IMR-90 (cell line): ENCODE results near the gene ALDH1B1. TPM values are rescaled to one million over a fixed set of nuclear protein-coding genes. Genes with fewer than 3 reads are reported as not detected.

Experiments used
- ATAC-seq: fragments of 200-7000 bp; cut with Tn5 transposase; 2 replicates; pipeline ENCODE4 v1.9.1; 2020; ENCODE audit warnings: low read depth, mild to moderate bottlenecking, moderate library complexity
- BruUV-seq: library from RNA; stranded (reverse); fragments of 400-500 nt; replicated peaks from 2 replicates; lab custom pipeline; 2021; lab: Mats Ljungman, UMichigan
- CTCF ChIA-PET: fragments of 300-600 bp; formaldehyde crosslinking; extraction: SDS; loops from one replicate; lab custom pipeline; 2021; ENCODE audit warnings: antibody characterized with exemption; lab: Yijun Ruan, JAX
- POLR2A ChIA-PET: fragments of 300-600 bp; sonication (Branson Sonifier 250); formaldehyde crosslinking; loops from one replicate; lab custom pipeline; 2022; ENCODE audit warnings: antibody characterized with exemption; ENCODE audit not compliant: unreplicated experiment; lab: Charles Lee
- DNase-seq: peaks from one replicate; pipeline ENCODE4 v3.0.0; 2013
- H2AFZ ChIP-seq: replicated peaks from 2 replicates; pipeline ENCODE3; 2013; ENCODE audit warnings: low read length, mild to moderate bottlenecking; ENCODE audit not compliant: poor library complexity
- H2AK5ac ChIP-seq: 2 replicates; pipeline ENCODE4 v1.6.1; 2013; ENCODE audit warnings: low read depth, low read length, inconsistent platforms
- H2AK9ac ChIP-seq: replicated peaks from 2 replicates; pipeline ENCODE3; 2013; ENCODE audit warnings: mild to moderate bottlenecking, low read depth, low read length, moderate library complexity; ENCODE audit not compliant: poor library complexity
- H2BK120ac ChIP-seq: 2 replicates; pipeline ENCODE4 v1.6.1; 2013; ENCODE audit warnings: low read depth, low read length, inconsistent platforms
- H2BK15ac ChIP-seq: 3 replicates; pipeline ENCODE4 v1.6.1; 2013; ENCODE audit warnings: low read depth, low read length, inconsistent platforms
- H2BK20ac ChIP-seq: 2 replicates; pipeline ENCODE4 v1.6.1; 2013; ENCODE audit warnings: low read depth, mild to moderate bottlenecking, inconsistent platforms, low read length, moderate library complexity
- H2BK5ac ChIP-seq: 2 replicates; pipeline ENCODE4 v1.6.1; 2013; ENCODE audit warnings: mild to moderate bottlenecking, low read depth, low read length, inconsistent platforms; ENCODE audit not compliant: poor library complexity, severe bottlenecking
- H3K14ac ChIP-seq: replicated peaks from 2 replicates; pipeline ENCODE4 v1.6.1; 2013; ENCODE audit warnings: low read depth, low read length, inconsistent platforms
- H3K18ac ChIP-seq: 2 replicates; pipeline ENCODE4 v1.6.1; 2013; ENCODE audit warnings: low read depth, low read length, control low read depth
- H3K23ac ChIP-seq: 2 replicates; pipeline ENCODE4 v1.6.1; 2013; ENCODE audit warnings: low read depth, low read length, inconsistent platforms
- H3K27ac ChIP-seq: 2 replicates; pipeline ENCODE4 v1.5.1; 2013; ENCODE audit warnings: mild to moderate bottlenecking, control low read depth, low read length; ENCODE audit not compliant: insufficient read depth
- H3K27me3 ChIP-seq: 2 replicates; pipeline ENCODE4 v1.6.1; 2013; ENCODE audit warnings: low read length; ENCODE audit not compliant: control insufficient read depth, insufficient read depth
- H3K36me3 ChIP-seq: 2 replicates; pipeline ENCODE4 v1.6.1; 2013; ENCODE audit warnings: low read length, mixed read lengths; ENCODE audit not compliant: control insufficient read depth, insufficient read depth
- H3K4ac ChIP-seq: 2 replicates; pipeline ENCODE4 v1.6.1; 2013; ENCODE audit warnings: low read depth, low read length, inconsistent platforms
- H3K4me1 ChIP-seq: 2 replicates; pipeline ENCODE4 v1.6.1; 2013; ENCODE audit warnings: low read length, mixed read lengths; ENCODE audit not compliant: control insufficient read depth, insufficient read depth
- H3K4me2 ChIP-seq: 2 replicates; pipeline ENCODE4 v1.6.1; 2013; ENCODE audit warnings: low read depth, mild to moderate bottlenecking, control low read depth, low read length, moderate library complexity
- H3K4me3 ChIP-seq: 2 replicates; pipeline ENCODE4 v1.5.1; 2013; ENCODE audit warnings: low read depth, mild to moderate bottlenecking, control low read depth, low read length, moderate library complexity; ENCODE audit not compliant: insufficient read depth
- H3K56ac ChIP-seq: 2 replicates; pipeline ENCODE4 v1.6.1; 2013; ENCODE audit warnings: low read length, inconsistent platforms; ENCODE audit not compliant: insufficient read depth; ENCODE audit errors: extremely low read depth
- H3K79me1 ChIP-seq, 2 experiments: 2 replicates each; pipeline ENCODE4 v1.6.1; 2013; ENCODE audit warnings: low read length in 2 of 2, inconsistent platforms in 1 of 2, low read depth in 1 of 2
- H3K9ac ChIP-seq: 2 replicates; pipeline ENCODE4 v1.6.1; 2013; ENCODE audit warnings: low read depth, low read length, control low read depth
- H3K9me1 ChIP-seq: 2 replicates; pipeline ENCODE4 v1.6.1; 2013; ENCODE audit warnings: low read length, inconsistent platforms; ENCODE audit not compliant: insufficient read depth
- H3K9me3 ChIP-seq: 2 replicates; pipeline ENCODE4 v1.6.1; 2013; ENCODE audit warnings: low read length; ENCODE audit not compliant: control insufficient read depth, insufficient read depth
- H4K20me1 ChIP-seq: 2 replicates; pipeline ENCODE4 v1.6.1; 2013; ENCODE audit warnings: low read length, inconsistent platforms; ENCODE audit not compliant: insufficient read depth
- H4K5ac ChIP-seq: 2 replicates; pipeline ENCODE4 v1.6.1; 2013; ENCODE audit warnings: mild to moderate bottlenecking, low read depth, low read length, control low read depth
- H4K8ac ChIP-seq, 2 experiments: 2 replicates each; pipeline ENCODE4 v1.6.1; 2013; ENCODE audit warnings: low read depth in 2 of 2, low read length in 2 of 2, control low read depth in 1 of 2, inconsistent platforms in 1 of 2
- H4K91ac ChIP-seq: 2 replicates; pipeline ENCODE4 v1.6.1; 2013; ENCODE audit warnings: low read depth, low read length, inconsistent platforms; ENCODE audit not compliant: insufficient read depth
- BHLHE40 ChIP-seq: fragments of 150-350 bp; IDR thresholded peaks from 2 replicates; pipeline ENCODE4 v1.6.1; 2016; ENCODE audit warnings: mild to moderate bottlenecking, low read depth, low read length
- CEBPB ChIP-seq: IDR thresholded peaks from 2 replicates; pipeline ENCODE4 v1.6.1; 2012; ENCODE audit warnings: low read depth, low read length, improper control_type of control experiment
- CHD1 ChIP-seq: IDR thresholded peaks from 2 replicates; pipeline ENCODE4 v1.6.1; 2012; ENCODE audit warnings: low read depth, low read length, improper control_type of control experiment
- ELK1 ChIP-seq: fragments of 150-350 bp; IDR thresholded peaks from 2 replicates; pipeline ENCODE4 v1.6.1; 2016; ENCODE audit warnings: low read depth, mild to moderate bottlenecking, low read length, moderate library complexity, borderline replicate concordance
- POLR2A ChIP-seq: IDR thresholded peaks from 2 replicates; pipeline ENCODE4 v1.6.1; 2012; ENCODE audit warnings: mild to moderate bottlenecking, low read depth, low read length
- RAD21 ChIP-seq: IDR thresholded peaks from 2 replicates; pipeline ENCODE4 v1.6.1; 2012; ENCODE audit warnings: low read length, improper control_type of control experiment
- RCOR1 ChIP-seq: IDR thresholded peaks from 2 replicates; pipeline ENCODE4 v1.6.1; 2012; ENCODE audit warnings: mild to moderate bottlenecking, low read length, improper control_type of control experiment; ENCODE audit not compliant: insufficient replicate concordance
- RFX5 ChIP-seq: IDR thresholded peaks from 2 replicates; pipeline ENCODE4 v1.8.0; 2012; ENCODE audit warnings: low read depth, mild to moderate bottlenecking, low read length, moderate library complexity
- SMC3 ChIP-seq: fragments of 150-350 bp; IDR thresholded peaks from 2 replicates; pipeline ENCODE4 v1.6.1; 2016; ENCODE audit warnings: low read depth, mild to moderate bottlenecking, antibody characterized with exemption, low read length, moderate library complexity
- WGBS, 2 experiments: methylation state at CpG; one replicate each; pipeline versions ENCODE4 v1.1.5 to v1.1.7; 2013; ENCODE audit warnings: missing lambda C conversion rate in 2 of 2; ENCODE audit not compliant: insufficient read length in 1 of 2; ENCODE audit errors: extremely low coverage in 2 of 2; 5-methylcytosine and 5-hydroxymethylcytosine counted together
- dilution Hi-C: fragments of 300-500 bp; cut with HindIII; formaldehyde crosslinking; loops from one replicate; pipeline ENCODE4 v1.14.3; 2018; ENCODE audit warnings: low sequenced_read_pairs; ENCODE audit not compliant: unreplicated experiment
- in situ Hi-C: fragments of 300-500 bp; cut with MboI; formaldehyde crosslinking; loops from 3 replicates; pipeline ENCODE4 v1.14.3; 2019; ENCODE audit warnings: low sequenced_read_pairs, inconsistent platforms, mixed read lengths
- intact Hi-C: fragments of 100-400 bp; cut with micrococcal nuclease; formaldehyde crosslinking; loops from 2 replicates; pipeline ENCODE4 v1.10.0; 2022
- polyA plus RNA-seq, 3 experiments: library from polyadenylated mRNA; depleted of rRNA; stranded (reverse); fragments of >200 nt; gene quantifications; 2 replicates each; pipeline ENCODE4 v1.2.3, GENCODE V29; 2012; ENCODE audit warnings: low replicate concordance in 1 of 3
- total RNA-seq: library from RNA; depleted of rRNA; stranded (reverse); fragments of >200 nt; gene quantifications from 2 replicates; pipeline ENCODE4 v1.2.3, GENCODE V29; 2012
- TF ChIP-seq, protein P1 (sequence below): conservative IDR thresholded peaks from 2 replicates; pipeline ENCODE4 v1.5.1; 2012; ENCODE audit warnings: mild to moderate bottlenecking, low read depth, low read length, improper control_type of control experiment
- TF ChIP-seq, protein P2 (sequence below): fragments of 150-350 bp; IDR thresholded peaks from 2 replicates; pipeline ENCODE4 v1.6.1; 2017; ENCODE audit warnings: mild to moderate bottlenecking, antibody characterized with exemption, low read length, low read depth

Gene ALDH1B1
- total and polyA plus RNA-seq, 2 of the 4 experiments (the other 2 are of a cell fraction): 29.6 to 37.6 TPM

DNA sequence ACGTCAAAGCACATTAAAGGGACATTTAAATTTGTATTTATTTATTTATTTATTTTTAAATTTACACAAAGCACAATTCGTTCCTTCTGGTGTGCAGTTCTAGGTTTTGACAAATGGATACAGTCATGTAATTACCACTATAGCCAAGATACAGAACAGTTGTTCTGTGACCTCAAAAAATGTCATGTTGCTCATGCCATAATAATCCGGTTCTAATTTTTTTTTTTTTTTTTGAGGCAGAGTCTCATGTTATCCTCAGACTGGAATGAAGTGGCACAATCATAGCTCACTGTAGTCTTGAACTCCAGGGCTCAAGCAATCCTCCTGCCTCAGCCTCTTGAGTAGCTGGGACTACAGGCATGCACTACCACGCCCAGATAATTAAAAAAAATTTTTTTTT, 24.0 kb downstream of the ALDH1B1 start:
- no TSS peak for BruUV-seq

More for the DNA sequence above, 24.0 kb downstream of the ALDH1B1 start:
- H2AK5ac ChIP-seq: no peak overlapping the region
- no peaks in the 10 kb centered on the region for H3K9me3 ChIP-seq
- no peak overlapping the region for H3K56ac ChIP-seq
- TF ChIP-seq RAD21: no peak
- no peak for TF ChIP-seq RFX5
- TF ChIP-seq, protein P1, sequence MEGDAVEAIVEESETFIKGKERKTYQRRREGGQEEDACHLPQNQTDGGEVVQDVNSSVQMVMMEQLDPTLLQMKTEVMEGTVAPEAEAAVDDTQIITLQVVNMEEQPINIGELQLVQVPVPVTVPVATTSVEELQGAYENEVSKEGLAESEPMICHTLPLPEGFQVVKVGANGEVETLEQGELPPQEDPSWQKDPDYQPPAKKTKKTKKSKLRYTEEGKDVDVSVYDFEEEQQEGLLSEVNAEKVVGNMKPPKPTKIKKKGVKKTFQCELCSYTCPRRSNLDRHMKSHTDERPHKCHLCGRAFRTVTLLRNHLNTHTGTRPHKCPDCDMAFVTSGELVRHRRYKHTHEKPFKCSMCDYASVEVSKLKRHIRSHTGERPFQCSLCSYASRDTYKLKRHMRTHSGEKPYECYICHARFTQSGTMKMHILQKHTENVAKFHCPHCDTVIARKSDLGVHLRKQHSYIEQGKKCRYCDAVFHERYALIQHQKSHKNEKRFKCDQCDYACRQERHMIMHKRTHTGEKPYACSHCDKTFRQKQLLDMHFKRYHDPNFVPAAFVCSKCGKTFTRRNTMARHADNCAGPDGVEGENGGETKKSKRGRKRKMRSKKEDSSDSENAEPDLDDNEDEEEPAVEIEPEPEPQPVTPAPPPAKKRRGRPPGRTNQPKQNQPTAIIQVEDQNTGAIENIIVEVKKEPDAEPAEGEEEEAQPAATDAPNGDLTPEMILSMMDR: no peak
- TF ChIP-seq RCOR1: no peak
- TF ChIP-seq, protein P2, sequence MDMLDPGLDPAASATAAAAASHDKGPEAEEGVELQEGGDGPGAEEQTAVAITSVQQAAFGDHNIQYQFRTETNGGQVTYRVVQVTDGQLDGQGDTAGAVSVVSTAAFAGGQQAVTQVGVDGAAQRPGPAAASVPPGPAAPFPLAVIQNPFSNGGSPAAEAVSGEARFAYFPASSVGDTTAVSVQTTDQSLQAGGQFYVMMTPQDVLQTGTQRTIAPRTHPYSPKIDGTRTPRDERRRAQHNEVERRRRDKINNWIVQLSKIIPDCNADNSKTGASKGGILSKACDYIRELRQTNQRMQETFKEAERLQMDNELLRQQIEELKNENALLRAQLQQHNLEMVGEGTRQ: no peak
- no peak for TF ChIP-seq CEBPB
- no peak for TF ChIP-seq SMC3
- no peak for TF ChIP-seq POLR2A
- no peak for TF ChIP-seq CHD1
- no peak for TF ChIP-seq BHLHE40
- no peak for TF ChIP-seq ELK1
- CTCF ChIA-PET: interaction anchor here (1.6 kb wide), 1 partner anchor 12 kb away, joined by 4 read pairs; no protein-coding TSS in a partner anchor
- no CpG with 5 or more reads among the region's 4 CpGs for WGBS, 2 experiments
- H3K27ac ChIP-seq: no peak overlapping the region
- no peak overlapping the region for H2AFZ ChIP-seq
- H4K20me1 ChIP-seq: no peaks in the 10 kb centered on the region
- in situ Hi-C loops: no loop called here
- H2BK15ac ChIP-seq: no peak overlapping the region
- no peak overlapping the region for H3K14ac ChIP-seq
- no peak overlapping the region for H4K8ac ChIP-seq
- H3K4me1 ChIP-seq: no peaks in the 10 kb centered on the region
- no peak overlapping the region for H3K4ac ChIP-seq
- H2BK120ac ChIP-seq: no peak overlapping the region
- no peak overlapping the region for H4K91ac ChIP-seq
- no peak for DNase-seq
- H3K23ac ChIP-seq: no peak overlapping the region
- H3K4me3 ChIP-seq: no peak overlapping the region
- no peak overlapping the region for H2BK20ac ChIP-seq
- no peak overlapping the region for H3K9ac ChIP-seq
- H3K18ac ChIP-seq: no peak overlapping the region
- dilution Hi-C loops: no loop called here
- H3K4me2 ChIP-seq: no peak overlapping the region
- H2BK5ac ChIP-seq: no peak overlapping the region
- H3K36me3 ChIP-seq: no peaks in the 10 kb centered on the region
- ATAC-seq: no peak
- H3K27me3 ChIP-seq: peaks cover 72% of the 10 kb centered on the region
- H3K9me1 ChIP-seq: no peaks in the 10 kb centered on the region
- no peak overlapping the region for H4K5ac ChIP-seq
- H3K79me1 ChIP-seq: no peaks in the 10 kb centered on the region
- POLR2A ChIA-PET: no interaction called here
- intact Hi-C loops: no loop called here
- H2AK9ac ChIP-seq: no peak overlapping the region
